ENCODE results near the gene ARHGAP27. TPM values are rescaled to one million over a fixed set of nuclear protein-coding genes. Genes with fewer than 3 reads are reported as not detected.

Gene ARHGAP27
- polyA plus RNA-seq, 4 donors: 13.2 to 18.2 (median 14.8) TPM

DNA sequence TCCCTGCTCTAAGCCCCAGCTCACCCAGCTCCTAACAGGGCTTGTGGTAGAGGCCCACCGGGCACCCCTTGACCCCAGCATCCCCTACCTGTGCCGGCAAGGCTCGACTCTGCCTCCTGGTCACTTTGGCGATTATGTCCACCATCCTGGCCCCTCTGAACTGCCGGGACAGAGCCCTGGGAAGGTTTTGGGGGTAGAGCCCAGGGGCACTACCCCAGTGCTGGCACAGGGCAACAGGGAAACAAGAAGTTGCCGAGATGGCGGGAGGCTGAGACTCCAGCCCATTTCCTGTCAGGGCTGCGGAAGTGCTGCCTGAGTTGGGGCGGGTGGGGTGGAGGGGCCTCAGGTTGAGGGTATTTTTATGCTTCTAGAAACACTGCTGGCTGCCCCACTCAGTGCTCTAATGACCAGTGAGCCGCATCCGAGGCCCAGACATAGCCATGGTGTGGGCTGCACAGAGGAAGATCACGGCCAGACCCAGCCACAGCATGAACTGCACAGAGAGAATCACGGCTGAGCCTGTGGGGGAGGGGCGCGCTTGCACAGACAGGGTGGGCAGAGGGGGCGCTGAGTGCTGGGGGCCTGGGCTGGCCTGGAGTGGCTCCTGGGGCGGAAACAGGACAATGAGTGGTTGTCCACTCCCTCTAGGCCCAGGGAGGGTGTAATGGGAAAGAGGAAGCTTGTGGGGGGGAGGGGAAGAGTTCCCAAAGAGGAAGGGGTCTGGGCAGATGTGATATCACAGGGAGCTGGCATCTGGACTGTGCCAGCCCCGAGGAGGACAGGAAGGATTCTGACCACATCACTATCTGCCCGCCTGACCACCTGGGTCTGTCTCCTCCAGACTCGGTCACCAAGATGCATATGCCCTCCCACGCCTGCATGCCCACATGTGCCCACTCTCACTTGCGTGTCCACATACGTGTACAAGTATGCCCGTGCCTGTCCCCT, 22.3 kb downstream of the ARHGAP27 start:
- no peak for DNase-seq (ENCODE audit: low read depth in 4 of 4, low spot score in 3 of 4)

DNA sequence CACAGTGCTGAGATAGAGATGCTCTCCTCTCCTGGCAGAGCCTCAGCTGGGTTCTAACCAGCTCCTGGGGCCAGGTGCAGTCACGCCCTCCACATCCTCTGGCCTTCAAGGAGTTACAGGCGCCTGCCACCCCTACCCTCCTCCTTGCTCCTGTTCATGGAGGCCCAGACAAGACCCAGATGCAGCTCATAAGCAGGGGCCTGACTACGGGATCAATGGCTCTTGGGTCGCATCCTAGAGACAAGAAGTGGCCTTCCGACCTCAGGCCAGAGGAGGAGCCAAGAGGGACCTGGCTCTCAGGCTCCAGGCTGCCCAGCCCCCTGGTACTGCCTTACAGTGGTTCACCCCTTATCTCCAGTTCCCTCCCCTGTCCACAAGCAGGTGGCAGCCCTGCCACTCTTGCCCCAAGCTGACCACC, 23.0 kb downstream of the ARHGAP27 start:
- DNase-seq (ENCODE audit: low read depth in 4 of 4, low spot score in 3 of 4): no peak

GRCh38 chr17:45408611-45409421, 23.9 kb downstream of the ARHGAP27 start:
- no peak for DNase-seq (ENCODE audit: low read depth in 4 of 4, low spot score in 3 of 4)

DNA sequence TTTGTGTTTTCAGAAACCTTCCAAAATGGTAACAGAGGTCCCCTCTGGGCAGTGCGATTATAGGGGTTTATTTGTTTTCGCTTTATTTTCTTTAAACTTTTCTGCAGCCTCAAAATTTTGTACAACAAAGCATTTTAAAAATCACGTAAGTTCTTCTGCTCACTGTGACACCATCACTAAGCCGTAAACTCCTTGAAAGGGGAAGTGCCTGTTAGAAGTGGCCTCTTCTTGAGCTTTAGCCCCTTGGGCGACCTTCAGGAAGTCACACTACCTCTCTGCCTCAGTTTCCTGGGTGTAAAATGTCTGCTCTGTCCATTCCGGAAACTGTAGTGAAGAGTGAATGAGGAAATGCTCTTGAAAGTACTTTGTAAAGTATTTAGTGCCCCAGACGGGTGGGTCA, 26.6 kb downstream of the ARHGAP27 start:
- no peak for DNase-seq (ENCODE audit: low read depth in 4 of 4, low spot score in 3 of 4)

- no peak for DNase-seq (ENCODE audit: low read depth in 4 of 4, low spot score in 3 of 4)
These were observed 27.2 kb downstream of the ARHGAP27 start for GRCh38 chr17:45405250-45406086.

- no peak for DNase-seq (ENCODE audit: low read depth in 4 of 4, low spot score in 3 of 4)
These were observed 27.8 kb downstream of the ARHGAP27 start for GRCh38 chr17:45404870-45405249.

- no peak for DNase-seq (ENCODE audit: low read depth in 4 of 4, low spot score in 3 of 4)
These were observed 28.7 kb downstream of the ARHGAP27 start for GRCh38 chr17:45403906-45404490.

DNA sequence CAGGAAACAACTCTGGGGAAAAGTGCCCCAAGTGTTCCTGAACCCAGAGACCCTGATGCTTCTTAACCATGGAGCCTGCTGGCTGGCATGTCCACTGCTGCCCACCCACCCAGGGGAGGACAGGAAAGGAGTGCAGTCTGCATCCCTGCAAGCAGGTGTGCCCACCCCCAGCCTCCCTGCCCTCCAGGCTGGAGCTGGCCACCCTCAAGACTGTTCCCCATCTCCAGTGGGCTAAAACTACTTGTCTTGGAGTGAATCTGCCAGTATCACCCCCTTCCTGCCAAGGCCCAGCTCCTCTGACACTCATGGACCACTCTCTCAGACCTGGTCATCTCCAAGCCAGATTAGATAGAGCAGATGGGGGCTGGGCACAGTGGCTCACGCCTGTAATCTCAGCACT, 29.8 kb downstream of the ARHGAP27 start:
- no peak for DNase-seq (ENCODE audit: low read depth in 4 of 4, low spot score in 3 of 4)

DNA sequence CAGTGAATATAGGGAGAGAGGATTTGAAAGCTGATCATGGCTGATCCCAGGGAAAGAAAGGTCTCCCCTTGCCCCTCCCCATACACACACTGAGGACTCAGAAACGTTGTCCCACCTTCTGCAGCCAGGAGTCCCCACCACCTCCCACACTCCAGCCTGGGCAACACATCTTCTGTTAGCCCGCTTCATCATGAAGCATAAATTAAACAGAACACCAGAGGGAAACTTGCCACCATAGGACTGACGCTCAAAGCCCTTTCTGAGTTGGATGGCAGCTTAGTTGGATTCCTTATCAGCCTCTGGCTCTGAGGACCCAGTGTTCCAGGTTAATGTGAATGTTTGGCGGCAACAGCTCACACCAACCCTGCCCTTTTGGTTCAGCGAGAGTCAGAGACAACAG, 33.9 kb downstream of the ARHGAP27 start:
- DNase-seq (ENCODE audit: low read depth in 4 of 4, low spot score in 3 of 4): no peak

GRCh38 chr17:45397796-45398195, 34.9 kb downstream of the ARHGAP27 start:
- no peak for DNase-seq (ENCODE audit: low read depth in 4 of 4, low spot score in 3 of 4)

DNA sequence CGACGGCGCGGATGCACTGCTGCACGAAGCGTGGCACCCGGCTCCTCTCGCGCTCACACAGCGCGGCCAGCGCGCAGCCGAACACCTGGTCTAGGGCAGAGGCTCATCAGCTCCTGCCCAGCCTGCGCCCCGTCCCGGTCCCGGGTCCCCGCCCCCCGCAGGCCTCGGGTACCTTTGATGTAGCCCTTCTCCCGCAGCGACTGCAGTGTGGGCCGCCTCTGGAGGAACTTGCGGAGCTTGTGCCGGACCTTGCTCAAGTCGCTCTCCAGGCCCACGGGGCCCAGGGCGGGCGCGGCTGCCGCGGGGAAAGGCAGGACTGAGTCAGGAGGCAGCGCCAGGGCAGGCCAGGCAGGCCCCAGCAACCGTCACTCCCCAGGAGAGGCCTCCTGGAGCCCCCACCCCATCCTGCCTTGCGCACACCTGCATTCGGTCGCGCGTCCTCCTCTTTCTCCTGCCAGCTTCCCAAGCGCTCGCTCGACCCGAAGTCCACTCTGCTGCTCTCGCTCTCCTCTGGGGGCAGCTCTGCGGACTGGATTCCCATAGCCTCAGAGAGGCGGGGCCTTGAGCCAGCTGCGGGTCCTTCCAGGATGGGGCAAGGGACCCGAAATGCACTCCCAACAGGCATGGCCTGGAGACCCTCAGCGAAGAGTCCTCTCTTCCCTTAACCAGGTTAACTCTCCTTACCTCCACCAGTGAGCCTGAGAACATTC, 36.0 kb downstream of the ARHGAP27 start:
- no peak for DNase-seq (ENCODE audit: low read depth in 4 of 4, low spot score in 3 of 4)

- no peak for DNase-seq (ENCODE audit: low read depth in 4 of 4, low spot score in 3 of 4)
These were observed 36.9 kb downstream of the ARHGAP27 start for GRCh38 chr17:45395569-45396415.

GRCh38 chr17:45394913-45395568, 37.6 kb downstream of the ARHGAP27 start:
- peak; percentile 80 to 87 (median 82) for DNase-seq (ENCODE audit: low read depth in 4 of 4, low spot score in 3 of 4)

GRCh38 chr17:45394564-45394912, 38.1 kb downstream of the ARHGAP27 start:
- no peak for DNase-seq (ENCODE audit: low read depth in 4 of 4, low spot score in 3 of 4)

GRCh38 chr17:45394091-45394490, 38.6 kb downstream of the ARHGAP27 start:
- no peak for DNase-seq (ENCODE audit: low read depth in 4 of 4, low spot score in 3 of 4)

- no peak for DNase-seq (ENCODE audit: low read depth in 4 of 4, low spot score in 3 of 4)
These were observed 39.3 kb downstream of the ARHGAP27 start for GRCh38 chr17:45393411-45393810.

DNA sequence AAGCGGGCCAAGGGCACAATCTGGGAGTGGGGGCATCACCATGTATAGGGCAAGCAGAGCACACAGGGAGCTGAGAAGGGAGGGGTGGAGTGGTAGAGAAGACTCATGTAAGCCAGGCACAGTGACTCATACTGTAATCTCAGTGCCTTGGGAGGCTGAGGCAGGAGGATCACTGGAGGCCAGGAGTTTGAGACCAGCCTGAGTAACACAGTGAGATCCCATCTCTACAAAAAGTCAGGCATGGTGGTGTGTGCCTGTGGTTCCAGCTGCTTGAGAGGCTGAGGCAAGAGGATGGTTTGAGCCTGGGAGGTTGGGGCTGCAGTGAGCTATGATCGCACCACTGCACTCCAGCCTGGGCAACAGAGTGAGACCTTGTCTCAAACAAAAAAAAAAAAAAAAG, 40.8 kb downstream of the ARHGAP27 start:
- no peak for DNase-seq (ENCODE audit: low read depth in 4 of 4, low spot score in 3 of 4)

- no peak for DNase-seq (ENCODE audit: low read depth in 4 of 4, low spot score in 3 of 4)
These were observed 41.4 kb downstream of the ARHGAP27 start for GRCh38 chr17:45391291-45391690.
